ENCODE data around the gene RGS12.

Gene RGS12

DNA sequence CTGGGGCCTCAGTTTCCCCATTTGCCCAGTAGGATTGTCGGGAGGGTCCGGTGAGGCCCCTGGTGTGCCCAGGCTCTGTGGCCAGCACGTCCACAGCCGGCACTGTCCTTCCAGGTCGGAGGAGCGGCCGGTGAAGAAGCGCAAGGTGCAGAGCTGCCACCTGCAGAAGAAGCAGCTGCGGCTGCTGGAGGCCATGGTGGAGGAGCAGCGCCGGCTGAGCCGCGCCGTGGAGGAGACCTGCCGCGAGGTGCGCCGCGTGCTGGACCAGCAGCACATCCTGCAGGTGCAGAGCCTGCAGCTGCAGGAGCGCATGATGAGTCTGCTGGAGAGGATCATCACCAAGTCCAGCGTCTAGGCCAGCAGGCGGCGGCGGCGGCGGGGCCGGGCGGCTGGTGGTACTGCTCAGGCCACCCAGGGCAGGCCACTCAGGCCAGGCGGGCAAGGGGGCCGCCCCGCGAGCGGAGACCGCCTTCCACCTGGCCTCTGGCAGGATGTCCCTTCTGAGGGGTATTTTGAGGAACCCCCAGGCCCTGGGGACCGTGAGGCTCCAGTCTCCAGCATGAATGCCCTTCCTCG is 37.1 kb upstream of the RGS12 start:
- DNase-seq, result no peak

DNA sequence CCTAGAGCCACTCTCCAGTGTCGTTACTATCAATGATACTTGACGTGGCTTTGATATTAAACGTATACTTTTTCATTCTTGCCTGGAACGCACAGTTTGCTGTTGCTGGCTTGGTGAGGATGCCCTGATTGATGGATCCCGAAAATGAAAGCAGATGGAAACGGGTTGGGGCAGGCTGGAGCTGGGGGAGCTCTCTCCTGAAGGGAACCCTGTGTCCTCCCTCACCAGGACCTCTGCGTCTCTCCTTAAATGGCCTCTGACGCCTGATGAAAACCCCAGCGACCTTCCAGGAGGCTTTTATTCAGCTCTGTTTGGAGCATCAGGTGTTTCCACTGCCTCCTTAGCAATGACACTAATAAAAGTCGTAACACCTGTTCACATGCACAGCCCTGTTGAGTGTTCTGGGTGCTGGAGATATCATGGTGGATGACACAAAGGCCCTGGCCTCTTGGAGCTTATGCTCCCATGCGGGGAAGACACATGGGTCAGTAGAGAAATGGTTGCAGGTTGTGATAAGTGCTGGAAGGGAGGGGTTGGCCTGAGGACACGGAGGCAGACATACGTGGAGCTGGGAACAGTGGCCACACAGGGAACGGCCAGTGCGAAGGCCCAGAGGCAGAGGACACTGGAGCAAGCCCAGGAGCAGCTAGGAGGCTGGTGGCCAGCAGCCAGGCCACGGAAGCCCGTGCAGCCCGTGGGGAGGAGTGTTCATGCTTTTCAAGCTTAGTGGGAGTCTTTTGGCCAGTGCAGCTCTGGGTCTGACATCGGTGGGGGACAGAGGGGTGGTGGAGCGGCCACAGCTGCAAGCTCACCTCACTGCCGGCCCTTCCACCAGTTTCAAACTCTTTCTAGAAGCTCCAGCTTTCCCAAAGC is 36.4 kb upstream of the RGS12 start:
- no peak for DNase-seq

DNA sequence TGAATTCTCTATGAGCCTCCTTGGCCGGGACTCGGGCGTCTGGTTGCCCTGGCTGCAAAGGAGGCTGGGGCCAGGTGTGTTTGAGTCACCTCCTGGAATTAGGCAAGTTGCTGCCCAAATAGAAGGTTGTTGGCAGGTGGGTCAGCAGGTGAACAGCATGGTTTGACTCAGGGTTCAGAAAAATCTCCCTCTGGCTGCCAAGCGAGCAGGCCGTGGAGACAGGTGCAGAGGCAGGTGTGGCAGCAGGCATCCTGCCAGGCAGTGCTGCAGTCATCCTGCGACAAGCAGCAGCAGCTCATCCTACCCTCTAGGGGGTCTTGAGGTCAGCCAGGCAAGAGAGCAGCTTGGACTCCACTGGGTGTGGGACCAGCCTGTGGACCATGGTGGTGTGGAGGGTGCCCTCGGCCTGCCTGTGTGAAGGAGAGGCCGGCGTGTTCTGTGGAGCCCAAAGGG is 35.7 kb upstream of the RGS12 start:
- peak; percentile 85 for DNase-seq

DNA sequence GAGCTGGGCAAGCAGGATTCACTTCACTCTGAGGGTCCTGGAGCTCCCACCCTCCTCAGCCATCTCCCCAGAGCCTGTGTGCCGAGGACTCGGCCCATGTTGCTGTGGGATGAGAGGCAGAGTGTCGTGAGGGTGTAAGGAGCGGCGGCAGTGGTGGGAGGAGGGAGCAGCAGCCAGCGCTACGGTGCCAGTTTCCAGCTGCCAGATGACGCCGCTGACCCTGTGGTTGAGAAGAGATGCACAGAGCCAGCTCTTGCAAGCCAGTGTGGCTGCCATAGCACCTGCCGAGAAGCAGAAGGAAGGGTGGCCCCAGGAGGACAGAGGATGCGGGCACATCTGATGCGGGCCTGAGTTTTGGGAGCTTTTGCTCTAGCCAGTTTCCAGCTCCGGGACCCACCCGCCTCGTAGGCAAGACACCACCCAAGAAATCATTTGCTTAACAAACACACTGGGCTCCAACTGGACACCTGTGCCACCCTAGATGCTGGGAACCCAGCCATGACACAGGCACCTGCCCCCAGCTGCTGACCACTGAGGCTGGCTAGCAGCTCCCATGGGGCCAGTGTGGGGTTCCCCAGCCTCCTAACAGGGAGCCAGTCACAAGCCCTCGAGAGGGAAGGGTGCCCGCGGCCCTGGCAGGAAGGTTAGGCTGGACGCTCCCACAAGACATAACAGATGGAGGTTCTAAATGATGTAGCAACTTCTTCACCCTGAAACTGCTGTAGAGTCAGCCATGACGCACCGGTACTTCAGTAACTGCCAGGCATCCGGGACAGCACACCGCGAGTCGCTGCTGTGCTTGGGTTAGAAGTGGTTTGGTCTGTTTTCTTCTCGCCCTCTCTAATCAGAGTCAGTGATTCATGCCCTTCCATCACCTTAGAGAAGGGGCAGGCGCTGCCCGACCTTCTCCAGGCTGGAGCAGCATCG is 35.0 kb upstream of the RGS12 start:
- DNase-seq, result peak; percentile 25

DNA sequence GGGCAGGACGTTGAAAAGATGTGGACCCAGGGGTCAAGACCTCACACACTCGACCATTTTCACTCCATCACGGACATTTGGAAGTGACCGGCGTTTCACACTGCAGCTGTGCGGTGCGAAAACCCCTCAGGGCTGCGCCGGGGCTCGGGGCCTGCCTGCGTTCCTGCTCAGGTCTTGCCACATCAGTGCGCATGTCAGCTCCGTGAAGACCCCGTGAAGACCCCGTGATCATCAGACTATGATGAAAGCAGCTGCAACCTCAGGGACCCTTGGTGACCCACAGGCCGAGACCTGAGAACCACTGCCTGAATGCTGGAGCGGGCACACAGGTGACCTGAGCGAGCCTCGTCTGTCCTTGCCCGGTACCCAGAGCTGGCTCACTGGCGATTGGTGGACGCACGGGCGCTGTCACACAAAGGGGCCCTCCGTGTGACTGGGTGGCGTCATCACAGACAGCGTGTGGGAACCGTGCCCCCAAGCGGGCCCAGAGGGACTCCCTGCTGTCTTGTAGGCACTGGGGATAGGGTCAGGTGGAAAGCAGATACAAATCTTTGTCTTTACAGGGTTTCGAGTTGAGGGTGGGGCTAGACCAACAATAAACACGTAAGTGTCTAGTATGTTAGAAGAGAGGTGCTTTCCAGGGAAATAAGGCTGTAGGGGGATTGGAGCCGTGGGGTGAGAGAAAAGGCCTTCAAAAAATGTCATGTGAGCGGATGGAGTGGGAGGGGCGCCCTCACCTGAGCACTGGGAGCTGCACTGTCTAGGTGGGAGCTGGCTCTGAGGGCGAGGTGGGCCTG is 31.2 kb upstream of the RGS12 start:
- no peak for DNase-seq

DNA sequence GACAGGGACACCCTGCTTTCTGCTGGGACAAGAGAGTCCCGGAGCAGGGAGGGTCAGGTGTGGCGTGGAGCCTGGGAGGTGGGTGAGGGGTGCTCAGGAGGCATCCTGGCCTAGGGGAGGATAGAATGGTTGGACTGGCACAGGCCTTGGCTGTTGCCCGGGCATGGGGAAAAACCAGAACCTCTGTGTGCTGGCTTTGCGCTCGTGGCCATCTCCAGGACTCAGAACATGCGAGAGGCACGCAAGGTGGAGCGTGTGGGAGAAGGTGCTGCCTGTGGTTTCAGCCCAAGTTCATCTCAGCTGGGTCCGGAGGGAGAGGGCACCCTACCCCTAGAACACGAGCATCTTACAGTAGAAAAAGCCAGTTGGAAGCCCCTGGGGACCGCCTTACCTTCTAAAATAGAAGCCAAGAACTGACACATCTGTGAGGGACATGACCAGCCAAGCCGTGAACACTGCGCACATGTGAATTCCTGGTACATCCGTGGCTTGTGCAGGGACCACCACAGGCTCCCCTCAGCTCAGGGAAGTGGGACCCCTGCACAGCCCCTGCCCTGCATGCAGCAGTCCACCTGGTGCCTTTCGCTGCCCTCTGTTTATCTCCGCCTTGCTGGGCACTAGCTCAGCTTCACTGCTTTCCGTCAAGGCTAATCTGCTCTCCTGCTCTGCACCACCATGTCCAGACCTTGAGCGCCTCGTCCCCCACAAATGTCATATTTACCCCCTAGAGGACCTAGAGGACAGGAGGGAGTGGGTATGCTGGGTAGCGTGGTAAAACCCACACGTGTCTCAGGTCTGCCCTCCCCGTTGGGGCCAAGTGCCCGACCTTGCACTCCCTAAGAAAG is 30.4 kb upstream of the RGS12 start:
- DNase-seq, result no peak

DNA sequence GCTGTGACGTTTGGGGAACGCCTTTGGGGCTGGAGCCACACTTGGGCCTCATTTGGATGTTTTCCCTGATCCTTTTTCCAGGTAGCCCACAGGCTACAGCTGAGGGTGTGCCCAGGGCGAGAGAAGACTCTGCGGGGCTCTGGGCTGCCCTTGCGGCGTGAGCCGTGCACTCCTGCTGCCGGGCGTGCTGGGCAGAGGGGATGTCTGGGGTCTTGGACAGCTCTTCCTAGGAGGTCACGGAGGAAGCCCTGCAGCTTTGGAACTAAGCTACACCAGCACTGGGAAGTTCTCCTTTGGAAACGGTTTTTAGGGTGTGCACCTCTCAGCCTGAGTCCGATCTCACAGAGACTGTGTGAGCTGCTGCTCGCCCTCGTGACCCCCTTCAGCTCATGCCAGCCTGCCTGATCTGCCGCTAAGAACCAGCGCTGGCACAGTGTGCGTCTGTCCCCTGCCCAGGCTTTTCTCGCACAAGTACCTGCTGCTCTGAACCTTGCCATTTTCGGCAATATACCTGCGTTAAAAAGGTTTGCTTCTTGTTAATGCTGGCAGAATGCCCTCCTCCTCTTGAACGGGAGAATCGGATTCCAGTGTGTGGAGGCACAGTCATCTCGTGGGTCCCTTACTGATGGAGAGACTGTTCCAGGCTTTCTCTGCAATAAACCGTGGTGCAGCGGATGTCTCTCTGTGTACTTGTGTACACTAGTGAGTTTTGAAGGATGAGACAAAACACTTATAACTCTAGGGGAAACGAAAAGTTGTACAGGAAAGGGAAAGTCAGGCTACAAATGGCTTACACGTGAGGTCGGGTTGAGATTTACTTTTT is 29.6 kb upstream of the RGS12 start:
- no peak for DNase-seq

DNA sequence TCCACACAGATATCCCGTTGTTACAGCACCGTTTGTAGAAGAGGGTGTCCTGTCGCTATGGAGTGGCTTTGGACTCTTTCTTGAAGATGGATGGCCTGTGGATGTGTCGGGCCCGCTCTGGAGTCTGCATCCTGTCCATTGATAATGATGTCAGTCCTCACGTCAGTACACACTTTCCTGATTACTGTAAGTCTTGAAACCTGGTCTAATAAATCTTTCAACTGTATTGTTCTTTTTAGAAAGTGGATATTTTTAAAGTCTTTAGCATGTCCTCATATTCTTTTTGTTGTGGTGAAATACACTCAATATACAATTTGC is 29.0 kb upstream of the RGS12 start:
- no peak for DNase-seq

DNA sequence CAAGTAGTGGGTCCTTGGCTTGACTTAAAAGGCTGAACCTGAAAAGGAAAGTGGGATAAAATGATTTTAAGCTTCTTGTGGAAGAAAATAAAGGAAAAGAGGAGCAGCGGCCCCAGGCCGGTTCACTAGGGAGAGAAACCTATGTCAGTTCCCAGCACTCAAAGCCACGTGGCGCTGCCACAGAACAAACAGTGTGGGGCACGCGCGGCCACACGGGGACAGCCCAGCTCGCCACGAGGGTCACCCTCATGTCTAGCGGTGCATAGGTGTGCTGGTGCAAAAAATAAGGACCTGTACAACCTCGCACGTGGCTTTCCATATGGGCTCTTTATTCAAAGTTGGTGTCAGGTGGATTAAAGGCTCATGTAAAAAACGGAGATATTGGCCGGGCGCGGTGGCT is 26.7 kb upstream of the RGS12 start:
- DNase-seq, result no peak

DNA sequence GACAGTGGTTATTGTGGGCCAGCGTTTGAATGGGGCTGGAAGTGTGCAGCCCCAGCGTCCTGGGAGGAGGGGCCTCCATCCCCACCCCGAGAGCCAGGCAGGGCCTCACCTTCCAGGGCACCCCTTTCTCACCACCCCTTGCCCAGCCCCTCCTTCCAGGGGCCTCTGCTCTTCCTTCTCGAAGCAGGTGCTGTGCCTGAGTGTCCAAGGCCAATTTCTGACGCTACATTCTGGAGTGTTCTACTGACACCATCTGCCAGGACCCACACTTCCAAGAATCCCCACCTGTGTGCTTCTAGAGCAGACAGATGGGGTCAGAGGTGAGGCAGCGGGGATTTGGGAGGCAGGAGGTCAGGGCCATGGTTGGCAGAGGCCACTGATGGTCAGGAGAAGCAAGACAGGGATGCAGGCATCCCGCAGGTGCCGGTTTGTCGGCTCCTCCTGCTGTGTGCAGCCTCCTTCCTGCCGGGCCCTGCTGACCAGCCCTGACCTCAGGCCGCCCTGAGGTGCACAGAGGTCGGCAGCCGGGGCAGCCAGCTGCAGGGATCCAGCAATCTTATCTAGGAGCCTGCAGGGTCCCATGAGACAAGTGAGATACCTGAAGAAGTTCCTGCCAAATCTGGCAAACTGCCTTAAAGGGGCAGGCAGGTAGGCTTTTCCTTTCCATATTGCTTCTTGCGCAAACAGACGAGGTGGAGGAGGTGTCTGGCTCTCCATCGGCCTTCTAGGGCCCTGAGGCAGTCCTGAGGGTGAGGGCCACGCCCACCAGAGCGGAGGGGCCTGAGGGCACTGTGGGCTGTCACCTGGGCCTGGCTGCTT is 25.0 kb upstream of the RGS12 start:
- peak; percentile 17 for DNase-seq

DNA sequence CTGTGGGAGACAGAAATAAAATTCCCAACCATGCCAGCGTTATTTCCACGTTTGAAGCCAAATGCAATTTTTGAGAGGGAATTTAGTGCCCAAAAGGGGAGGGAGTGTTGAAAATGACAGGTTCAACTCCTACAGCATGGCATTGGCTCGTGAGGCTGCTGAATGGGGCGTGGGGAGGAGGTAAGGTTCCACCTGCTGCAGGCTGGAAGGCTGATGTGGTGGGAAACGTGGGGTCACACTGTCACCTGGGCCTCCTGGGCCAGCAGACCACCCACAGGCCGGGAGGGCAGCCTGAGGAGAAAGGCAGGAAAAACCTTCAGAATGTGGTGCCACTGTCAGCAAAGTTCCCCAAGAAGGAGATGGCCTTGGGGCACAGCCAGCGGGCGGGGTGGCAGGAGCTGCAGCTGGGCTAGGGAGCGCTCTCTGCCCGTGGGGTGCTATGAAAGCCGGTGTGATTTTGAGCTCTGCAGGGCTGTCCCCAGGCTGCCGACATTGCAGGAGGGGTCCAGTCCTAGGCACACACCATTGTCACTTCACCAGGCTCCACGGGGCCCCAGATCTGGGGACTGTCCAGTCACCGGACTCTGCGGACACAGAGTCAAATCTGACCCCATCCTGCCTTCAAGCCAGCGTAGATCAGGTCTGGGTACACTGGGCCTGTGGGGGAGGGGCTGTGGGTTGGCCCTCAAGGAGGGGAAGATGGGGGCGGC is 24.3 kb upstream of the RGS12 start:
- DNase-seq, result no peak

DNA sequence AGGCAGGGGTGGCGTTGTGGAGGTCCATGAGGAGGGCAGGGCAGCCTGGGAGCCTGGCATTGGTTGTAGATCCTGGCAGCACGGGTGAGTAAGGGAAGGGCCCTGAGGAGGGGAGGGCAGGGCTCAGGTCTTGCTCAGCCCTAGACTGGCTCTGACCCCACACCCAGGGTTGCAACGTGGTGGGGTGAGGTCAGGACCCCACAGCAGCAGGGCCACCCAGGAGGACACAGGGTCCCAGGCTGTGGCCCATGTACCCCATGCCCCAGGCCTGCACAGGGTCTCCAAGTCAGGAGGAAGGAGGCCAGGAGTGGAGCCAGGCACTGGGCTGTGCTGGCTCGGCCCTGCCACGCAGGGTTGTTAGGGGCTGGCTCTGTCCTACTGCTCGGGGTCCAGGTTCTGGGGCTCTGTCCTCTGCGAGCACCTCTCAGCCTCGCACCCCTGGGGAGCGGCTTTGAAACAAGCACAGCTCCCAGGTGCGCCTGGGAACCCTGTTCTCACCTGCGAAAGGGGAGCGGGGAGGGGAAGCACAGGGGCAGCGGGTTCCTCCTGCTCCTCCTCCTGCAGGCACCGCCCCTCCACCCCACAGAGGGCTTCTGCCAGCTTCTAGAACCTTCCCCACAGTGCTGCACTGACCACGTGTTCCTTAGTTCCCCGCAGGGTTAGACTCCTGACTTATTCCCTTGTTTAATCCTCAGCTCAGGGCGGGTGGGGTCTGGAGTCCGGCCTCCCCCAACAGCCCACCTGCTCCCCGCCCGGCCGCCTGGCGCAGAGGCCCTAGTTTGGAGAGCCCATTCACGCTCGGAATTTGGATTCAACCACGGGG is 23.5 kb upstream of the RGS12 start:
- DNase-seq, result no peak

DNA sequence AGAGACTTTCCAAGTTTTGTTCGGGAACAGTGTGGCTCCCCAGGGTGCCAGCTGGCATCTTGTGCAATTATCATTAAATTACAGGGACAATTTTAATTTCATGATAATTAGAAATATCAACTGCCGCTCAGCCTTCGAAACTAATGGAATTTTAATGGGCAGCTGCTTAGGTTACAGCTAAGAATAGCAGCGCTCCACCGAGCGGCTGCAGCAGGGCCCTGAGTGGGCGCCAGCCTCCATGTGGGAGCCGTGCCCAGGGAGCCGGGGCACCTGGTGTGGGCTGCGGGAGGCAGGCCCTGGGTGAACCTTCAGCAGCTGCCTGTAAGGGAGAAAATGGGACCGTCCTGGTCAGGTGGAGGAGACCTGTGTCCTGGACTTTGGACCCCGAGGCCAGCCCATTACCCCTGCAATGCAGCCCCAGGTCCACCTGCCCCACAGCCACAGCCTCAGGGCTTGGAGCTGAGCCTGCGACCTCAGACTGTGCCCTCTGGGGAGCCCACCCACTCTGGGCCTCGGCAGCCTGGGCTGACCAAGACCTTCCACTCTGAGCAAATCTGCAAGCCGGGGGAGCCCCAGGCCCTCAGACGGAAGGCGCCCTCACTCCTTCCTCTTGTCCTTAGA is 22.7 kb upstream of the RGS12 start:
- DNase-seq, result no peak

DNA sequence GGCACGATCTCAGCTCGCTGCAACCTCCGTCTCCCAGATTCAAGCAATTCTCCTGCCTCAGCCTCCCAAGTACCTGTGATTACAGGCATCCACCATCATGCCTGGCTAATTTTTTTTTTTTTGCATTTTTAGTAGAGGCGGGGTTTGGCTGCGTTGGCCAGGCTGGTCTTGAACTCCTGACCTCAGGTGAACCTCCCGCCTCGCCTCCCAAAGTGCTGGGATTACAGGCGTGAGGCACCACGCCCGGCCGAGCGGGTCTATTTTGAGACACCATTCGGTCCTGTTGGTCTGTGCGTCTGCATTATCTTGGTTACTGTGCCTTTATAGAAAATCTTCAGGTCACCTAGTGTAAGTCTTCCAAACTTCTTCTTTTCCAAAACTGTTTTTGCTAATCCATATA is 21.7 kb upstream of the RGS12 start:
- DNase-seq, result no peak

DNA sequence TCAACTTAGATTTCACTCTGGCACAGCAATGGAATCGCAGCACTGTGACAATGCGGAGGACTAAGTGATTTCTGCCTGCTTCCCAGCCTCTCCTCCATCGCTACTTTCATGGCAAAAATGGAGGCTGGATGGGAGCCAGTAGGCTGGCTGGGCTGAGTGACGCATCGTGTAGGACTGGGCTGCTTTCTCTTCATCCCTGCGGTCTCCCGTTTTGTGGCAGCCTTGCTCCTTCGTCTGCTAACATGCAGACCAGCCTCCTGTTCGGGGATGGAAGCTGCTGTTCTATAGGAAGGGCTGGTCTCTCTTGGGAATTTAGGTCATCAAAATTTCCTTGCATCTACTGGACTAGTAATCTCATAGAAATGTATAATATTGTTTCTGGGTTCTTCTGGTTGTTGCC is 15.8 kb upstream of the RGS12 start:
- no peak for DNase-seq

DNA sequence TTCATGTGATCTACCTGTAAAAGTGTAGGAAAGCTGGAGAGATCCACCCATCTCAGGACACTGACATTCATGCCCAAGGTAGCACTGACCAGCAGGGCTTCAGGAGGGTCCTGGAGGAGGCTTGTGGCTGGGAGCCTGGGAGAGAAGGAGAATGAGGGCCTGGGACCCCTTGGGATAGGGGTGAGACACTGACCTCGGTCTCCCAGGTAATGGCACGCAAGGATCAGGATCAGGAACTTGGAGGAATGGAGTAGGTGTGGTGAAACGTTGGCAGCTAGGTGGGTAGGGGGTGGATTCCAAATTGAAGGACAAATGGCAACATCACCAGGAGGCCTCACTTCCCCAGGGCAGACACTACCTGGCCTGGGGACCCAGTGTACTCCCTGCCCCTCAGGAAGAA is 12.4 kb upstream of the RGS12 start:
- no peak for DNase-seq

DNA sequence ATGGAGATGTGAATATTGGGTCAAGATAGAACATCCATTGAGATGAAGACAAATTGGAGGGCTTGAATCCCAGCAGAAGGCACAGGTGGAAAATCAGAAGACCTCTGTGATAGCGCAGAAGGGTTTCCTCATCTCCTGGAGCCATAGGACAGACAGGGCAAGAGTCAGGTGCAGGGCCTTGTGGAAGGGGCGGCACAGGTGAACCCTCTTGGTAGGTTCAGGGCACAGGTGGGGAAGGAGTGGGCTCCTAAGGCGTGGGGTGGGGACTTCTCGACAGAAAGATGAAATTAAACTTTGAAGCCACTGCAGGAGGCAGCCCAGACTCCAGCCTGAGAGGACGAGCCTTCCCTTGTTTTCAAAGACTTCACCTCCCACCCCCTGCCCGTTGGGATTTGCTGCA is 9.3 kb upstream of the RGS12 start:
- DNase-seq, result no peak

DNA sequence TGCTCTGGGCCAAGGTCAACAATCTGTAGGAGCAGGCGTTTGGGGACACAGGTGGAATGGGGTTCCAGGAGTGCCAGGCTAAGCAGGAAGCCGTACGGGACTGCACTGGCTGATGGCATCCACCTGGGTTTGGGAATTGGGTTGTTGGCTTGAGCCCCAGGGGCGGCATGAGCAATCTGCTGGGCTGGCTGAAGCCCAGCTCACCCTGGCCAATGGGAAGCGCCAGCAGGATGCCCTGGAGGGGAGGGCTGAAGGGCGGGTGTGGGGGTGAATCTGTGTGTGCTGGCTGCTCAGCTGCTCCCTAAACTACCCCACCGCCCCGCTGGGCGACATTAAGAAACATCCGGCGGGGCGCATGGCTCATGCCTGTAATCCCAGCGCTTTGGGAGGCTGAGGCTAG is 8.9 kb upstream of the RGS12 start:
- DNase-seq, result no peak
